ENCODE results near the gene ACOXL. TPM values are rescaled to one million over a fixed set of nuclear protein-coding genes. Genes with fewer than 3 reads are reported as not detected.

ACOXL gene
- total and polyA plus RNA-seq, 2 donors (not counting 3 experiments of a cell fraction or from before 2014, with no cell fraction given): not detected

- Histone ChIP-seq H4K20me1 (replicated peaks; ENCODE audit: control insufficient read depth, extremely low read depth, insufficient read depth, low read length) (no peaks in the 10 kb centered on the region), H3K4me1 (ENCODE audit: control insufficient read depth, extremely low read depth, insufficient read depth, low read length) (no peaks in the 10 kb centered on the region), H3K27ac (ENCODE audit: insufficient read depth, low read depth, low read length) (no peak overlapping the region), H3K9ac (replicated peaks; ENCODE audit: extremely low read depth, insufficient read depth, low read length) (no peak overlapping the region), H3K4me2 (ENCODE audit: insufficient read depth, low read length) (no peak overlapping the region), H2AFZ (ENCODE audit: low read depth, low read length) (no peak overlapping the region), H3K36me3 (ENCODE audit: control insufficient read depth in 2 of 2, extremely low read depth in 1 of 2, insufficient read depth in 2 of 2, low read length in 2 of 2) (no peaks in the 10 kb centered on the region), H3K27me3 (ENCODE audit: control insufficient read depth in 2 of 2, insufficient read depth in 2 of 2, low read length in 2 of 2) (peaks cover 26 to 35% of the 10 kb centered on the region in 2 experiments), H3K9me3 (replicated peaks; ENCODE audit: control insufficient read depth, insufficient read depth, low read length) (no peaks in the 10 kb centered on the region), H3K9me1 (replicated peaks; ENCODE audit: control insufficient read depth, extremely low read depth, insufficient read depth, low read length) (no peaks in the 10 kb centered on the region), H3K4me3 (replicated peaks in 1 of 3; ENCODE audit: insufficient read depth in 1 of 3, low read depth in 1 of 3, low read length in 3 of 3) (no peak overlapping the region), H3K79me2 (ENCODE audit: control insufficient read depth, insufficient read depth, low read length) (no peaks in the 10 kb centered on the region)
- BruUV-seq (replicated peaks): no TSS peak
- TF ChIP-seq EZH2 (IDR thresholded peaks at IDR 0.05; ENCODE audit: borderline replicate concordance, low read depth, low read length, severe bottlenecking) (no peak), MAX (IDR thresholded peaks at IDR 0.05; ENCODE audit: insufficient read depth, insufficient read length) (no peak), POLR2A (IDR thresholded peaks at IDR 0.05; ENCODE audit: low read depth, low read length) (no peak), FOS (IDR thresholded peaks at IDR 0.05; ENCODE audit: borderline replicate concordance, insufficient read depth, low read length) (no peak), POLR2AphosphoS5 (IDR thresholded peaks at IDR 0.05; ENCODE audit: insufficient read depth, low read depth, low read length) (no peak), CTCF (IDR thresholded peaks at IDR 0.05; ENCODE audit: extremely low read depth in 1 of 2, insufficient read depth in 1 of 2, low read depth in 1 of 2, low read length in 2 of 2) (no peak), GATA2 (IDR thresholded peaks at IDR 0.05; ENCODE audit: insufficient read depth, insufficient read length, low read depth, low read length) (no peak), JUN (IDR thresholded peaks at IDR 0.05; ENCODE audit: borderline replicate concordance, insufficient read depth, insufficient read length, low read depth) (no peak)
- ChIA-PET POLR2A (no interaction called here), CTCF (interaction anchor here (0.6 kb wide), 1 partner anchor 91 kb away, joined by 3 read pairs; no protein-coding TSS in a partner anchor)
- FAIRE-seq (no peak), DNase-seq (ENCODE audit: low read depth, low spot score) (no peak)
- intact Hi-C loops (cut with micrococcal nuclease) (no loop called here), dilution Hi-C loops (cut with MboI; ENCODE audit: extremely low pct_ligation_motif_present, low sequenced_read_pairs) (no loop called here)
Observed at GRCh38 chr2:111102216-111102615, 369.8 kb downstream of the ACOXL start.
